HG03108 (cell line): ENCODE data around the gene ANXA3.
"Not testable (repeated sequence)": the region's sequence is repeated elsewhere in the genome, so short reads cannot be mapped to it uniquely, and the experiment has no call there.

Experiments used
- ATAC-seq: cut with Tn5 transposase; IDR thresholded peaks from one replicate; pipeline ENCODE4 v1.9.1; 2021; ENCODE audit warnings: moderate library complexity; ENCODE audit not compliant: unreplicated experiment

Gene ANXA3

DNA sequence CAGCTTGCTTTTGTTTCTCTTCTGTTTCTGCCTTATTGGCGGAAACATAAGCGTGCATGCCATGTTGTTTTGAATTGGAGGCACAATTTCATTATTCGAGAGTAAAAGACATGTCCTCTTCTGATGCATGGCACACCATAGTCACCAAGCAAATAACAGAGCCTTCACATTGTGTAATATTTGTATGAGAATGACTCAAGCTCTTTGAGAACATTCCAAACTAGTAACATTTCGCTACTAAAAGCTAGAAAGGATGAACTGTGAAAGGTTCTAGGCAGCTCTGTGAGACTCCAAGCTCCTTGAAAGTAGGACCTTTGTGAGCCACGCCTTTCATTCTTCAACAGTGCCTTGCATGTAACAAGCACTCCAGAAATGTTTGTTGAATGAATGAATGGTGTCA lies 9.2 kb upstream of the ANXA3 start:
- no peak for ATAC-seq

DNA sequence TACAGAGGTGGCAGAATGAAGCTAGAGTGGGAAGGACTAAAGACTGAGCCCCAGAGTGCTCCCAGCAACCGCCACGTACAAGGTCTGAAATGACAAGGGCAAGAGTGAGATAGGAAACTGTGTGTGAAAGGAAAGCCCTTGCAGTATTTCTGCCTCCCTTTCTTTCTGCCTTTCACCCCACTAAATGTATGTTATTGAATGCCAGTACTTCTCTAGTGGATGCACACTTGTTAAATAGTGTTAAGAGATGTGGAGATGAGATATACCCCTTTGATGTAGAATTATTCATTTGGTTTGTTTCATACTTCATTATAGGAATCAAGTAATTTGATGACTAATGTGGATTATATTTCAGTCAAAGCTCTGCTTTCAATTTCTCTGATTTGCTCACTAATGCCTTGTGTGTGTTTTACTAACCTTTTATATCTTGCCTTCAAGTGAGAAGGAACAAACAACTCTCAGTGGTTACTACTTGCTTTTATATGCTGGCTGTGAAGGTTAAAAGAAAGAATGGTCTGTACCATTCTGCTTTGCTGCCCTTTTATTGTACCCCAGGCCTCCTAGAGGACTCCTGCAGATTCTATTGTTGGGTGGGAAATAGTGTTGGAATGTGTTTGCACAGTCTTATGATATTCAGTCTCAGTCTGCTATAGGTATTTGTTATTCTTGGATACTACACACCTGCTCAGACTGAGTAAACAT lies 8.0 kb upstream of the ANXA3 start:
- no peak for ATAC-seq

DNA sequence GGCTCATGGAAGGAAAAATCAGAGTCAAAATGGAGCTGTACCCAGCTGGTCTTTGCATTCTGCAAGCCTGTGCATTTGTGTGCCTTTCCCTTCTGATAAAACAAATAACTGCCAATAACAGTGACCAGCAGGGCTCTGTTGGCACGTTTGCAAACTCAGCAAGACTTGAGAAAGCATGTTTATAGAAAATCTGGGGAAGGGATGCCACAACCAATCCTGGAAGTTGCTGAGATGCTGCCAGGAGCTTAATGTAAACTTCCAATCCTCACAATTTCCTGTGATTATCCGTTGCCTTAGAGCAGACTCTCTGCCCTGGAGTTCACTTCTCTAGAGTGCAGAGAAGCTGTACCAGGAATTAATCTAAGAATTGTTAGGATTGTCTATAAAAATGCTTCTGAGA lies 6.9 kb upstream of the ANXA3 start:
- no peak for ATAC-seq

DNA sequence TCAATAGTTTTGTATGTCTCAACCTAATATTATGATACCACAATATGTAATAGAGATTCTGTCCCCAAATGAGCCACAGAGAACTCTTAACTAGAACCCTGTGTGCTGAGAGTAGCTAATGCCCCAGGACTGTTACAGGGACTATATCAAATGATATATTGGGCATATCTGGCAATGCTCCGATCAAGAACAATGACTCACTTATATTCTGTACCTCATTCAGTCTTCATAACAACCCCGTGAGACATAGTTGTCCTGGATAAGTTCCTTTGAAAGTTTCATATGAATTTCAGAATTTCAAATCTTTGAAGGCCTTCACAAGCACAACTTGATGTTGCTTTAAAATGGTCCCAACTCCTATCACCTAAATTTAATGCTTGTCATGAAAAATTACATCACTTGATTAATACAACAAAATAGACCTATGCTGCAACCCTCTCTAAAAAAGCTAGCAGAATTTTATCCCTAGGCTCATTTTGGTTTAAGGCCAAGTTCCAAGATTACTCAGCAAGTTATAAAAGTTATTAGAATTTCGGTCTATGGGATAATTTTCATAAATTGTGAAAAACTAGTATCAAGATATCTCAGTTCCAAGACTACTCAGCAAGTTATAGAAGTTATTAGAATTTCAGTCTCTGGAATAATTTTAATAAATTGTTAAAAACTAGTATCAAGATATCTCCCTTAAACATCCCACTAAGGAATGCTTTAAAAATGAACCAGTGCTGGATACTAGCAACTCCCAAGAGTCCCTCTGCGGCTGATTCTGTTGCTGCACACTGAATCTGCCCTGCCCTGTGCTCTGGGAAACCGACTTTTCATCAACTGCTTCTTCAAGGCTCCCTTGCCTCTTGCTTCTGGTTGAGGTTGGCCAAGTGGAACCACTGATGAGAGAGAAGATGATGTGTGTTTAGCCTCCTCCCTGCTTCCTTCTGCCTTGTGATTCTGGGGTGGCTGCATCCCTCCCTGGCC lies 6.0 kb upstream of the ANXA3 start:
- ATAC-seq, result no peak

DNA sequence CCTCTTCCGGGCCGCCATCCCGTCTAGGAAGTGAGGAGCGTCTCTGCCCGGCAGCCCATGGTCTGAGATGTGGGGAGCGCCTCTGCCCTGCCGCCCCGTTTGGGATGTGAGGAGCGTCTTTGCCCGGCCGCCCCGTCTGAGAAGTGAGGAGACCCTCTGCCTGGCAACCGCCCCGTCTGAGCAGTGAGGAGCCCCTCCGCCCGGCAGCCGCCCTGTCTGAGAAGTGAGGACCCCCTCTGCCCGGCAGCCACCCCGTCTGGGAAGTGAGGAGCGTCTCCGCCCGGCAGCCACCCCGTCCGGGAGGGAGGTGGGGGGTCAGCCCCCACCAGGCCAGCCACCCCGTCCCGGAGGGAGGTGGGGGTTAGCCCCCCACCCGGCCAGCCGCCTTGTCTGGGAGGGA lies 3.7 kb upstream of the ANXA3 start:
- ATAC-seq, result not testable (repeated sequence)

DNA sequence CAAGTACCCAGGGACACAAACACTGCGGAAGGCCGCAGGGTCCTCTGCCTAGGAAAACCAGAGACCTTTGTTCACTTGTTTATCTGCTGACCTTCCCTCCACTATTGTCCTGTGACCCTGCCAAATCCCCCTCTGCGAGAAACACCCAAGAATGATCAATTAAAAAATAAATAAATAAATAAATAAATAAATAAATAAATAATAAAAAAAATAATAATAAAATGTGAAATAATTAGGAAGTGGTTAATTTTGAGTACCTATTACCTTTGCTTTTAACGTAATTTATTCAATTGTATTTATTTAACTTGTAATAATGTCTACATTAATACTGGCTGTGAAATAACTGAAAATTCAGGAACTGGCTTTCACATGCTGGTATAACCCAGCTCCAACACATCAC lies 2.7 kb upstream of the ANXA3 start:
- not testable (repeated sequence) for ATAC-seq

DNA sequence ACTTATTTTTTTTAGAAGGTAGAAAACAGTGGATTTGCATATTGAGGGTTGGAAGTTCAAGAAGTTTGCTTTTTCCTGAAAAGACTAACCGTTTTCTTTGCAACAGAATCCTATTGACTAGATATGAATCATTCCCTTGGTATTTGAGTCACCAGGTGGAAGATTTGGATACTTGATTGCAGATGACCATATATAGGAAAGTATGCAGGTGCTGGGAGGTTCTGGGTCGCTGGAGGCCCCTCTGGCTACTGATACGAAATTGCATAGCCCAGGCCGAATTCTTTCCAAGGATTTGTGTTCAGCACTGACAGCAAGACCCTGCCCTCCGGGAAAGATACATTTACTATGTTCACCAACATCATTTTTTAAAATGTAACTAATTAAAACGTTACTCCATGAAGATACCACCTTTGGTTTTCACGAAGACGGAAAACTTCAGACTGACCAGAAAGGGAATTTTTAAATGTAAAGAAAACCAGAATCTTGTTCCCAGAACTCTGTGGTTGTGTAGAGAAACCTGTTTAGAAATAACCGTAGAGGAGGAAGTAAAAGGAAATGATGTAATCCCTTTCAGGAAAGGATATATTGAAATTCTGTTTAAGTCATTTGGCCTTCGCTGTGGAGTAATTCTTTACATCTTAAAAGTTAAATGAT lies 946 bp downstream of the ANXA3 start:
- no peak for ATAC-seq

DNA sequence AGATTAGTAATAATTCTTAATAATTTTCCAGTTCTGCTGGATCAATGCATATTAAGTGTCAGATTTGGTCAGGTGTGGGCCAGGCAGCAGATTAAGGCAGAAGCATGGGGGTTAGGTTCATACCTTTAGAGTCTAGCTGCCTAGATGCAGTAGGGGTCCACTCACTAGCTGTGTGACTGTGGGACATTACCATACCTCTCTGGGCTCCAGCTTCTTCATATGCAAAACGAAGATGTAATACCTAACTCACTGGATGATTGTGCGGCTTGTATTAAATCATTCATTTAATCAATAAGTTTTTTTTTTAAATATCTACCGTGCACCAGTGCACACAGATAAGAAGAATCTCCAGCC lies 1.4 kb downstream of the ANXA3 start:
- no peak for ATAC-seq

DNA sequence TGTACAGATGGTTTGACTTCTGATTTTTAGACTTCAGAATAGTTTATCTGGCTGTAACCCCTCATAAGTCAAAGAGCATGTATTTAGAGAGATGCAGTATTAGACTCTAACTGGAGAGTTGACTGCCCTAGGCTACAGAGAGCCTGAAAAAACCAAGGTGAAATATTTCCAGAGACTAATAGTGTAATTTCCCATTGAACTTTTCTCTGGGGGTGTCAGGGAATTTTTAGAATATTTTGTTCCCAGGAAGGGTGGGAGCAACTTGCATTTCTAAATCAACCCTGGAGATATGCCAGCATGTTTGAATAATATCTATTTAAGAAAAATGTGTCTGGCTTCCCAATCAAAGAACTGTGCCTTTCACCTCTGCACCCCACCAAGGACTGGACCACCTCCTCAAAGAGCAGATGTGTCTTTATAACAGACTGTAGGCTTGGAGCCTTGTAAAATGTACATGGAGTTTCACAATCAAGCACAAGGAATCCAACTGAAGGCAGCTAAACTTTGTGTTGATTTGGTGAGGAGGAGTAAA lies 2.0 kb downstream of the ANXA3 start:
- no peak for ATAC-seq

DNA sequence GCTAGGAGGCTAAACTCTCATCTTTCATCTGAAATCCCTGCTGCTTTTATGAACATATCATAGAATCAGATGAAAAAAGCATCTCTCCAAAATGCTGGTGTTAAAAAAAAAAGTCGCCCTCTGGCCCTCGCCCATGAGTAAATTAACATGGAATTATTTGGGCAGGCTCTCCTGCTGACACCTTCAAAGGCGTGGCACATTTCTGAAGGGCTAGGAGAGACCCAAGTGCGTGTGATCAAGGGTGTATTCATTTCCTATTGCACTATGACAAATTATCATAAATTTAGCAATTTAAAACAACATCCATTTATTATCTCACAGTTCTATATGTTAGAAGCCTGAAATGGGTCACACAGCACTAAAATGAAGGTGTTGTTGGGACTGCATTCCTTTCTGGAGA lies 5.1 kb downstream of the ANXA3 start:
- ATAC-seq, result no peak

DNA sequence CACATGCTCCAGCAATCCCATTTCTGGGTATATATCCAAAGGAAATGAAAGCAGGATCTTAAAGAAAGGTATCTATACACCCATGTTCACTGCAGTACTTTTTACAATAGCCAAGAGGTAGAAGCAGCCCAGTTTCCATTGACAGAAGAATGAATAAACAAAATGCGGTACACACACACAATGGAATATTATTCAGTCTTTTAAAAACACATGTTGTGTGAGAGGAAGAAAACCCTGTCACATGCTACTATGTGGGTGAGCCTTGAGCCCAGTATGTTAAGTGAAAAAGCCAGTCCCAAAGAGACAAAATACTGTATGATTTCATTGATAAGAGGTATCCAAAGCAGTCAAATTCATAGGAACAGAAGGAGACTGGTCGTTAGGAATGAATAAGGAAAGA lies 6.3 kb downstream of the ANXA3 start:
- ATAC-seq, result no peak

DNA sequence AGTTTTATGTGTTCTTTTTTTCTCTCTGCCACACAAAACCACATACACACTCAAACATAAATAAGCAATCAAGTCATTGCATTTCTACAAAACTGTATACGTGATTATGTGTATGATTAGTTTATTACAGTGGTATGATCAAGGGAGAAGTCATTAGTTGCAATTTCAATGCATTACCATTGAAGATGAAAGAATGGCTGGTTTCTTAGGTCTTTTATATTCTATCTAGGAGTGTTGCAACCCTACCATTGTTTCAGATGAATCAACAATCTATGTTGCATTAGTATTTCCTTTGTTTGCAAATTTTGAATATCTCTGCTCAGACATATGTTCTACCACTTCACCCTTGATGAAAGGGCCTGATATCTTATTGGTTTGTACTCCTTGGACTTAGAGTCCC lies 6.8 kb downstream of the ANXA3 start:
- no peak for ATAC-seq

DNA sequence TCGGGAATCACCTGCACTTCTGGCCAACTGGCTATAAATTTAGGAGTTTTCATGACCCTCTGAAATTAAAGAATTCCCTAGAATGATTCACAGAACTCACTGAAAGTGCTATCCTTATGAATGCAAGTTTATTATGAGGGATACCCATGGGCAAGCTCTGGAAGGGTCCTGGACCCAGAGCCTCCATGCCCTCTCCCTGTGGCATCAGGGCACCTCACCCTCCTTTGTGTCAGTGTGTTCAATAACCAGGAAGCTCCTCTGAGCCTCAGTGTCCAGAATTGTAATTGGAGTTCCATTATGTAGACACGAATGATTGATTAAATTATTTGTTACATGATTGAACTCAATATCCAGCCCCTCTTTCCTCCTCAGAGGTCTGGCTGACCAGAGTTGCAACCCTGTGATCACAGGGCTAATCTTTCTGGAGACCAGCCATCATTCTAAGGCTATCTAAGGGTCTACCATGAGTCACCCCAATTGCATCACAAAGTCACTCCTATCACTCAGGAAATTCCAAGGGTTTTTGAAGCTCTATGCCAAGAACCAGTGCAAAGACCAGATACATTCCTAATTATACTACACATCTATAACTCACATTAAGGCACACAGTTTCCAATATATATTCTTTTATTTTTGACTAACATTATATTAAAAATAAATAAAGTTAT lies 8.9 kb downstream of the ANXA3 start:
- ATAC-seq, result no peak

DNA sequence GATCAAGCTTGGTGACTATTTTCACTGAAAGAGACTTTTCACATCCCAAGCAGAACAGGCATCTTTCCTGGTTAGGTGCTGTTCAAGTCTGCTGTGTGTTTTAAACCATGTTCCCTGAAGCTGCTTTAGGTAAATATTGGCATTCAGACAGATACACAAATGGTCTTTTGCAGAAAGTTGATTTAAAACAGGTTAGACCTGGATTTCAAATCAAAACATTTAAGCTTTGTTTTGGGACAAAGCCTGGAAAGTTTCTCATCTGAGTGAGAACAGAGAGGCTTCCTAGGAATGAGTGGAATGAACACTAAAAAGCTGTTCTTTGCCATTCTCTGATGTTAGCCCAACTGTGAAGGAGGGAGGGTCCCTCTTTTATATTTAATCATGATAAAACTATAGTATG lies 10.1 kb downstream of the ANXA3 start:
- ATAC-seq, result no peak

DNA sequence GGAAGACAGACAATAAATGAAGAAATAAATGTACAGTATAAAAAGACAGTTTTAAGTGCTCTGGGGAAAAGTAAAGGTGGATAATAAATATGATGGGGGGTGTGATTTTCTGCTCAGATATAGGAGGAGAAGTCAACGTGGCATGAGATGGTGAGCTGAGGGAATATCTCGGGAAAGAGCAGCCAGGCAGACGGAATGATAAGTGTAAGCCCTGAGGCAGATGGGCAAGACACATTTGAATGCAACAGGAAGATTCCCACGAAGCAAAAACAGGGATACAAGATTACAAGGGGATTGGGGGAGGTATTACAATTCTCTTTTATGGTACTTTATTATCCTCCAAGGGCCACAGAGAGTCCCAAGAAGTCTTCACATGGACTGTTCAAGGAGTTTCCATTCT lies 11.1 kb downstream of the ANXA3 start:
- ATAC-seq, result no peak

DNA sequence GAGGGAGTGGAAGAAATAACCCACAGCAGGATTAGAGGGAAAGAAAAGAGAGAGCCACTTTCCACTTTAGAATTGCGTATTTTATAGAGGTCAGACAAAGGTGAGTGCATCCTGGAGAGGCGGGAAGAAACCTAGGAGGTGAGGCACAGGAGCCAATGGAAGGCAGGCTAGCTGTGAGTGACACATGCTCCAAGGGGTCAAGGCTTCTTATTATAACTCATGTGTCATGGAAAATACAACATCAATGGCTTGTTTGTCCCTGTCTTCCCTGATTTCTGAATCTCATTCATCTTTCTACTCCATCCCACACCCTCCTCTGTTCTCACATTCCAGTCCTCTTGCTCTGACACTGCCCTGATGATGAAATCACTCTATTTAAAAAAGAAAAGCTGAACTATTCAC lies 14.4 kb downstream of the ANXA3 start:
- no peak for ATAC-seq

DNA sequence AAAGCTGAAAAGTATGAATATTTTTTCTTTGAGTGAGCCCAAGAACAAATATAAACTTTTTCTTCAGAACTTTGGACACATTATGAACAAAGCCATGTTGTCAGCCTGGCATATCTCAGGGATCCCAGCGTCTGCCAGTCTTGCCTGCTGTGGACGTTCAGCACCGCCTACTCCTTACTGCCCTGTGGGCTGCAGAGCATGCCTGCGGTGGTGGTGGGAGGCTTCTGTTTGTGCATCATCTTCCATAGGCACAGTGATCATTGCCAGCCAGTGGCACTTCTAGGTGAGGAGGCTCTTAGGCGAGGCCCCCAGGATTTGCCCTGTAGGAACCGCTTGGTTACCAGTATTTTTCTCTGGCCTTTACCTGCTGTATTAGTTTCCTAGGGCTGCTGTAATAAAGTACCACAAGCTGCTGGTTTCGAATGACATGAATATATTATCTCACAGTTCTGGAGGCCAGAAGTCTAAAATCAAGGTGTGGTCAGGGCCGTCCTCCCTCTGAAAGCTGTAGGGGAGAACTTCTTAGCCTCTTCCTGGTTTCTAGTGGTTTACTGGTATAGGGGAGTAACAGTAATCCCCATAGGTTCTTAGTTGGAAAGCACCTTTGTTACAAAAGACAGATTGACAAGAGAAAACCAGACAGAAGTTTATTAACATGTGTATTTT lies 15.4 kb downstream of the ANXA3 start:
- ATAC-seq, result peak; percentile 68

DNA sequence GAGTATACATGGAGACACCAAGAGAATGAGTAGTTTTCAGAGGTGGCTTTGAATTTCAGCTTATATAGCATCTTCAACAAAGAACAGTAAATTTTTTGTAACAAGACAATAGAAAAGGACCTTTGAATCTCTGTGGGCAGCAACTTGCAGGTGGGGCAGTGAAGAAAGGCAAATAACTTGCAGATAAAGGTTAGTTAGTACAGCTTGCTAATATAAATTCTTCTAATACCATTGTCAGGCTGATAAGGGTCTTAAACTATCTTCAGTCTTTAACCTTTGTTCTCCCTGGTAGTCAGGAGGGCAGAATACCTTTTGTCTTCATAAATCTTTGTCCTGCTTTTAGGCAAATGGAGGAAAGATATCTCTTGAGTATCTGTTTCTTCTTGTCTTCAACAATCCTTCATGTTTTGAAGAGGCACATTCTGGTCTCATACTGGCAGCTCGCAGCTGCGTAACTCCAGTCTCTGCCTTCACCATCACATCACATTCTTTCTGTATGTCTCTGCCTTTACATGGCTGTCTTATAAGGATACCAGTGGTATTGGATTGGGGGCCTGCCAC lies 16.0 kb downstream of the ANXA3 start:
- no peak for ATAC-seq

DNA sequence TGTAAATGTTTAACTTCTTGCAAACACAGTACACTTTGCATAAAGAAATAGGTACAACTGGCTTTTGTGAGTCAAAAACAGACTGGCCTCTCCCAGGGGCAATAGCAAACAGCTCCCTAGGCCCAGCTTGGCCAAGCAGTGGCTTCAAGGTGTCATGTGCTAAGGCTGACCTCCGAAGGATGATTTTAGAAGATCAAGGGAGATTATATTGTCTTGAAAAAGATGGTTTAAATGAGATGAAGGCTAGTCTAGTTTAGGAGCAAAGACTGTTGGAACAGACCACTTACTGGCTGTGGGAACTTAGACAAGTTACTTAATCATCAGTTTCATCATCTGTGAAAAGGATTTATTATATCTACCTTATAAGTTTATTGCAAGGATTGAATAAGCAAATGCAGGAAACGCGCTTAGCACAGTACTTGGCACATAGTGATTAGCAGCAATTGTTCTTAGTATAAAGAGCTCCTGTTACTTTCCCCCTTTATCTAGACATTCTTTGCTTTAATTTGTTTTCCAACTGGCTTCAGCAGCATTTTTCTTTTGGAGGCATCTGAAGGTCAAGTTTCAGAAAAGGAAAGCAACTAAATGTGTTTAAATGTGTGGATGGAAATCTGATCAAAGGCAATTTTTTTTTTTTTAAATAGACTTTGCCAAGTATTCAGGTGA lies 17.2 kb downstream of the ANXA3 start:
- ATAC-seq, result peak; percentile 75
